Measurements from ENCODE around the gene BIRC6.
"Not testable (repeated sequence)": the region's sequence is repeated elsewhere in the genome, so short reads cannot be mapped to it uniquely, and the experiment has no call there.

Gene BIRC6

DNA sequence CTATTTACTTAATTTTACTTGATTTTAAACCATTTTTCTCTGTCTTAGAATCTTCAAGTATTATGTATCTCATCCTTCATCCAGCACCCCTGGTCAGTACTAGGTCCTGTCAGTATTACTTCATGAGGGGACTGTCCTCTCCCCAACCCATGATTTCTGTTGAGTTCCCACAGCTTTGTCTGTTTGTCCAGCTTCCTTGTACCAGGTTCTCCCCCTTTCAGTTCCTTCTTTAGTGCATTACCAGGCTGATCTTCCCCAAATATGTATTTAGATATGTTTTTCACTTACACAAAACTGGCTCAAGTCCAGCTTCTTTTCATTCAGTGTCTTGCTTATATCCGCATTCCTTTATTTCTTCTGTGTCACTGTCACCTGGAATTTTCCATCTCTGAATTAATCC, 257.3 kb downstream of the BIRC6 start:
- no peak for DNase-seq (ENCODE audit: low spot score)

DNA sequence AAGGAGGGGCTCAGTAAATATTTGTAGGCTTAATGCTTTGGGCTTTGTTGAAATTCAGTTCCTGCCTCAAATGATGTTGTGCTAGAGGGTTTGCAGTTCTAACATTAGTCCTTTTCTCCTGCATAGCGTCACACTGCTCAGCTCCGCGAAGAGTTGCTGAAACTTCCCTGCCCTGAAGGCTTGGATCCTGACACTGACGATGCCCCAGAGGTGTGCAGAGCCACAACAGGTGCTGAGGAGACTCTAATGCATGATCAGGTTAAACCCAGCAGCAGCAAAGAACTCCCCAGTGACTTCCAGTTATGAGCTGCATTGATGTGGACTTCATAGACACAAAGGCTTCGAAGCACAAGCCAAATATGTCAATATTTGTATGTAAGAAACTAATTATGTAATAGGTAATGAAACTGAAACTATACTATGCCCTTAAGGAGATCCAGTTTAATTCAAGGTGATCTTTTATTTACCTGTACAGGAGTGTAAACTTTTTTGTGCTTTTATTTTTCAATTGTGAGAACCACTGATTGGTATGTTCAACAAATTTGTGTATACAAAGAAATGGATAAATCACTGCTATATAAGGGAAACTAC, 260.9 kb downstream of the BIRC6 start:
- no peak for DNase-seq (ENCODE audit: low spot score)

DNA sequence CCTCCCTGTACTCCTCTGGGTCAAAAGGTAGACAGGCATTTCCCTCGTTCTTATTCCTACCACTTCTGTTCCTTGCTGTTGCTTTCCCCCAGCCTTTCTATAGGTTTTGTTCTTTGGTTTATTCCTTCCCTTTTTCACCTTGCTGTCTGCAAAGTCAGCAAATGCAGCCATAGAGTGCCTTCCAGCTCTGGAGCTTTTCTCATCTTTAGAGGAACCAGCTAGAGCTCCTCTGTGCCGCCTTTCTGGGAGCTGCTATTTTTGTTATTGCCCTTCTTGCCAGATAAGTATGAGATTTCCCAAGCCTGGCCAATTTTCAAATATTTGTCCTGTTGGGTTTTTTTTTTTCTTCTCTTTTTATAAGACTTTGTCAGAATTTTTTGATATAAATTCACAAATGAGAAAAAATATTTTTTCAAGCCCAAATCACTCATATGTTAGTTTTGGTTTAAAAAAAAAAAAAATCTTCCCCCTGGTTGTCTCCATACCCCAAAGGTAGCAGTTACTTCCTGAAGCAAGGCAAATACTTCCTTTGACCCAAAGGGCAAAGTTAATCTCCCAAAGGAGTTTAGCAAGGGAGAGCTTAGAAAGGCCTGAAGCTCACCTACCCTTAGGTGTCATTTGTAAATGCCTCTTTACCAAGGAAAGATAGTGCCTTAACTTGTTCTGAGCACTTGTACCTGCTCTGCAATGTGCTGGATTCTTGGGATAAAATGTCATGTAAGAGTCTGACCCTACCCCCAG, 265.9 kb downstream of the BIRC6 start:
- DNase-seq (ENCODE audit: low spot score), result no peak

DNA sequence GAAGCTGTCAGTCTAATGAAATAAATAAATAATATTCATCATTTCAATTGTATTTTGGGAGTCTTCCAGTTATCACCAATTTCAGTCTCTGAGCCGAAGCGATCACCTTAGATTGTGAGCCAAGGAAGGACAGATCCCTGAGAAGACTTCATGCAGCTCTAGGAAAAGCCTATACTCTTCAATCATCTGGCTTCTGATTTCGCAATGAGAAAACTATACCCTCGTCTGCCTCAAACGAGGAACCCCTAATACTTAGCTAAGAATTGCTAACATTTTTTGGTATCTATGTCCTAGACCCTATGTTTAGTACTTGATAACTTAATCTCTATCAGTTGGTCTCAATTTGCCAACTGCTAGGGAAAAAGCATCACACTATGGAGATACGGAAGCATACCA, 266.5 kb downstream of the BIRC6 start:
- DNase-seq (ENCODE audit: low spot score), result no peak

DNA sequence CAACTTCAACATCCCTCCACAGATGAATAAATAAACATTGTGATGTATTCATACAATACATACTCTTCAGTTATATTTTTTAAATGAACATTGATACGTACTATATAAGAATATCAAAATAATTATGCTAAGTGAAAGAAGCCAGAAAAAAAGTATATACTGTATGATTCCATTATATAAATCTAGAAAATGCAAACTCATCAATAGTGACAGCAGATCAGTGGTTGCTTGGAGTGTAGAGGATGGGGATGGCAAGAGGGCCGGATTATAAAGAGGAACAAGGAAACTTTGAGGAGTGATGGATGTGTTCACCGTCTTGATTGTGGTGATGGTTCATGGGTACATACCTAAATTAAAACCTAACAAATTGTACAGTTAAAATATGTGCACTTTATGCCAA, 268.0 kb downstream of the BIRC6 start:
- no peak for DNase-seq (ENCODE audit: low spot score)

DNA sequence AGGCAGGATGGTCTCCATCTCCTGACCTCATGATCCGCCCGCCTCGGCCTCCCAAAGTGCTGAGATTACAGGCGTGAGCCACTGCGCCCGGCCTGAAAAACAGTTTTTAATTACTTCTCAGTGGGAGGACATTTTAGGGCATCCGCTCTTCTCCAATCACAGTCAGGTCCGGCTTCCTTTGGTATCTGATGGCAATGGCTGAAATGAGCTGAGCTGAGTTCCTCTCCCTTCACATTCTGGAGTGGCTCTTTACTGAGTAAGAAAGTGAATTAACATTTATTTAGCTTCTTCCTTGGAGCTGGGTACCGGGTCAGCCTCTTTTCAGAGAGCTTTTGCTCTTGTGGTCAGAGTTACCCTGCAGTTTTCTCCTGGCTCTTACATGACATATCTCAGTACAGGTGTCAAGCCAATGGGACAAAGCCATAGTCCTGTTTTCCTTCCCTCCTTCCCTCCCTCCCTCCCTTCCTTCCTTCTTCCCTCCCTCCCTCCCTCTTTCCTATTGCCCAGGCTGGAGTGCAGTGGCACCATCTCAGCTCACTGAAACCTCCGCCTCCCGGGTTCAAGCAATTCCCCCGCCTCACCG, 269.9 kb downstream of the BIRC6 start:
- DNase-seq (ENCODE audit: low spot score), result no peak

DNA sequence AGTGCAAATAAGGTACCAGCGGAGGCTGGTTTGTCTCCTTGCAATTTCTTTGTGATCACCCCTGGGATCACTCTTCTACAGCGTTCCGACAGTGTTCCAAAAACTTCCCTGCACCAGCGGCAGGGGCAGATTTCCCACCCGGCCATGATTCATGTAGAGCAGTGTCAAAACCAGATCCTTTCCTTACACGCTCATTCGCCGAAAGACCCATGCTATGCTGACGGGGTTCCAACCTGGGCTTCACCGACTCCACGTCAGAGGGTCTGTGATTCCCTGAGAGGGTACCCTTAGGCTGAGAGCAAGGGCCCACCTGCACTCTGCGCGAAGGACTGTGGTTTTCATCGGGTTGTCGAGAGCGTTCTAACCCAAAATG, 270.6 kb downstream of the BIRC6 start:
- DNase-seq (ENCODE audit: low spot score), result peak; percentile 22

DNA sequence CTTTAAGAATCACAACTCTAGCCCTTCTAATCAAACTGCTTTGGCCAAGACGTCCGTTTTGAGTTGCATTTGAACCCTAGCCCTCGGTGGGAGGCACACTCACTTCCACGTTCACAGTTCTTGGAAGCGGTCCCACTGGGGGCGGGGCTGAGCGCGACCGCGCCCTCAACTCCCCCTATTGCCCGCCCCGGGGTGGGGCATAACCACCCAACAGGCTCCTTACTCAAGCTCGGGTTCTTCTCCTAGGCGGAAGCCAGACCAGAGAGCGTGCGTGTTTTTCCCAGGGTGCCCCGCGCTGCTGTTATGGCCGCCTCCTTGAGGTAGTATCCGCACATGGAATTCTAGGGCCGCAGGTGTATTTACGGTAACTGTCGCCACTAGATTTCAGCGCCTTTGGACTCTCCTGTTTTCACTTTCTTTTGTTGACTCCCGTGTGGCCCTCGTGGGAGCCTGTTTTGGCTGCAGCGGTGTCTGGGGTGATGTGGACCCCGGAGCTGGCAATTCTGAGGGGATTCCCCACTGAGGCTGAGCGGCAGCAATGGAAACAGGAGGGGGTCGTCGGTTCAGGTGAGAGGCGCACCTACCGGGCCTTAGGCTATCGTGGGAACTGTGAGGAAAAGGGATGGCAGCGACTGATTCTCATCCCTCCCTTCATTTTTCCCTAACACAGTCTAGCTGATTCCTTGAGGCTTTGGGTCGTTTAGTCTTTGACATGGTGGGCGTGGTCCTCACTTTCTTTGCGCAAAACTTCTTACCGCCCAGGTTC, 271.2 kb downstream of the BIRC6 start, which contains the start of gene TTC27:
TTC27 (plus strand) TSS at position 237 of the 766 bp plus-strand sequence; CDS start at position 480, 243 bp downstream.
- peak; percentile 95 for DNase-seq (ENCODE audit: low spot score)

DNA sequence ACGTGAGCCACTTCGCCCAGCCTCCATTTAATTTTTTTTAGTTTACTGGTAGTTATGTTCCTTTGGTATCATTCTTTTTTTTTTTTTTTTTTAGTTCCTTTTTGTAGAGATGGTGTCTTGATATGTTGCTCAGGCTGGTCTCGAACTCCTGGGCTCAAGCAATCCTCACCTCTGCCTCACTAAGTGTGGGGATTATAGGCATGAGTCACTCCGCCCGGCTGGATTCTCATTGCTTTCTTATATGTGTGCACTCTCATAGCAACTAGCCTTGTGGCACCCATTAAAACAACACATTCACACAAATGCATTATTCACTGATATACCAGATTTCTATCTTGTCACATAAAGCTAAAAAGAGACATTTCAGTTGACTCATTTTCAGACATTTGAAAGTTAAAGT, 275.3 kb downstream of the BIRC6 start:
- no peak for DNase-seq (ENCODE audit: low spot score)

DNA sequence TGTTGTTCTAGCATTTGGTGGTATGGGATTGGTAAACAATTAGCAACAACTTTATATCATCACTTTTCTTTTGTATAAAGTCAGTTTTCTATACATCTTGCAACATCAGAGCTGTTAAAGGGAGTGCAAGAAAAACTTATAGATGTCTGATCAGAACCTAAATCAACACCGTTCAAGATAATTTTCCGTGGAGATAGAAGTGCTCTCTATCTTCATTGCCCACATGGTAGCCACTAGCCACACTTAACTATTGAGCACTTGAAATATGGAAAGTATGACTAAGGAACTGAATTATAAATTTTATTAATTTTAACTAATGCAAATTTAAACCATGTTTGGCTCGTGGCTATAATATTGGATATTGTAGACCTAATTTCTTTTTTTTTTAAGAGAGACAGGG, 276.2 kb downstream of the BIRC6 start:
- no peak for DNase-seq (ENCODE audit: low spot score)

DNA sequence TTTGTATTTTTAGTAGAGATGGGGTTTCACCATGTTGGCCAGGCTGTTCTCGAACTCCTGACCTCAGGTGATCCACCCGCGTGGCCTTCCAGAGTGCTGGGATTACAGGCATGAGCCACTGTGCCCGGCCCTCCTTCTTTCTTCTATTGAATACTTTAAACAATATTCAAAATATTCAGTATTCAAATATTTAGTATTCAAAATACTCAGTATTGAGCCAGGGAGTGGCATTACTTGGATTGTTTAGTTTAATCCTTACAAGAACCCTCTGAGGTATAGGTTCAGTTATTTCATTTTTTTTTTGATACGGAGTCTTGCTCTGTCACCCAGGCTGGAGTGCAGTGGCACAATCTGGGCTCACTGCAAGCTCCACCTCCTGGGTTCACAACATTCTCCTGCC, 281.7 kb downstream of the BIRC6 start:
- DNase-seq (ENCODE audit: low spot score), result not testable (repeated sequence)

DNA sequence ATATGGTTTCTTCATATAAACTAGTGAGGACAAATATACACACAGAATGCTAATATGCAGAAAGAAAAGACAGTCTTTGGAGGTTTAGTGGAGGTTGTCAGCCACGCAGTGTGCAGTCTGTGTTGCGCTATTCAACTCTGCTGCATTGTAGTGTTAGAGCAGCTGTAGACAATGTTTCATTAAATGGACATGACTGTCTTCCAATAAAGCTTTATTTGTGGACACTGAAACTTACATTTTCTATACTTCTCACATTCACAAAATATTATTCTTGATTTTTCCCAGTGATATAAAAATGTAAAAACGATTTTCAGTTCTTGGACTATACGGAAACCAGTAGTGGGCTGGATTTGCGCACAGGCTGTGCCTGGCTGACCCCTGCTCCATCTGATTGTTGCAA, 284.4 kb downstream of the BIRC6 start:
- DNase-seq (ENCODE audit: low spot score), result no peak

DNA sequence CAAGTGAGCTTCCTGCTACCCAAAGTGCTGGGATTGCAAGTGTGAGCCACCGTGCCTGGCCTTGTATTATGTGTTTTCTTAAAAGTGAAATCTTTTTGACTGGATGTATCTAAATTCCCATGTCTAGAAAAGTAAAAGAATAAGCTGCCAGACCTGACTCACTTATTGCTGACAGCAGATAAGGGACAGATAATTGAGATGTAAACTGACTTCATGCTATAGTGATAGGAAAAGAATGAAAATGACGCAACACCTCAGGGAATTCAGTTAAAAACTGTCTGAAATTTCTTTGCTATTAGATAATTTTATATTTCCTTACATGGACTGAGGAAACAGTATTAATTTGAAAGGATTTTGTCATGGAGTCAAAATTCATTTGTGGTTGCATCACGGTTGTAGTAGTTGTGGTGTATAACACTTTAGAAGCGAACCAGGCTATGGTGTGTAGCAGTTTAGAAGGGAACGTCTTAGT, 290.4 kb downstream of the BIRC6 start:
- no peak for DNase-seq (ENCODE audit: low spot score)

DNA sequence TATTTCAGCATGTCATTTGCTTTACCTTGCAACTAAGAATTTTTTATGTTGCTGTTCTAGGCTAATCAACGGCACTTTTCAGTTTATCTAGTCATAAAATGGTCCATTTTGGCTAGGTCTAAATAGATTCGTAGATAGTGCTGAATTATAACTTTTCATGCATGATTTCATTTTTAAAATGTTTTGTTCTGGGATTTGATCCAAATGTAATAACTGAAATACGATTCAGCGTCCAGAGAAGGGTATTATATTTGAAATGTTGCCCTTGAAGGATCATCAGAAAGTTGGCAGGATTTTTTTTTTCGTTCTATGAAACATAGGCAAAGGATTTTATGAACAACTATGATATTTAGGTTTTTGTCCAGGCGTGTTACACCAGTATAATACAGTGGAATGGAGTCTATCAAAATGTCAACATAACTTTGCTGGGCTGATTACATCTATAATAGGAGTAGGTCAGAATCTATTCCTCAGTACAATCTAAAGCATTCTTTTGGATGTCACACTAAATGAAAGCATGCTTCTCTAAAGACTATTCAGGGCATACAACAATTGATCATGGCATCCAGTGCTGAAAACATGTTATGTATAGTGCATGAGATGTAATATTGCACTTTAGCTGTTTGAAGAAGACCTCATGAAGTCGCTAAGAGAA, 295.9 kb downstream of the BIRC6 start:
- no peak for DNase-seq (ENCODE audit: low spot score)

DNA sequence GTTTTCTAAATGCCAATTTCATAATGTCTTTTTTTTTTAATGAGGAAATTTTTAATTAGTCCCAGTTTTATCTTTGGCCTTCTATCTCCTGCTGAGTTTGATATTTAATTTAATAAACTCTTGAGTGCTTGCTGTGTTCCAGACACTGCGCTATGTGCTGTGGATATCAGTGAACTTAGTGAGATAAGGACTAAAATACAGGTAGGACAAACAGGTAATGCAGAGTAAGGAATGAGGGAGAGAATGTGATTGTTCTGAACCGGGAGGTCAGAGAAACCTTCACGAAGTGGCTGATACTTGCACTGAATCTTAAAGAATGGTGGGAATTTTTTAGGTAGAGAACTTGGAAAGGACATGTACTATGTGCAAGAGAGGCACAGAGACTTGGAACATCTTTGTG, 299.2 kb downstream of the BIRC6 start:
- no peak for DNase-seq (ENCODE audit: low spot score)

DNA sequence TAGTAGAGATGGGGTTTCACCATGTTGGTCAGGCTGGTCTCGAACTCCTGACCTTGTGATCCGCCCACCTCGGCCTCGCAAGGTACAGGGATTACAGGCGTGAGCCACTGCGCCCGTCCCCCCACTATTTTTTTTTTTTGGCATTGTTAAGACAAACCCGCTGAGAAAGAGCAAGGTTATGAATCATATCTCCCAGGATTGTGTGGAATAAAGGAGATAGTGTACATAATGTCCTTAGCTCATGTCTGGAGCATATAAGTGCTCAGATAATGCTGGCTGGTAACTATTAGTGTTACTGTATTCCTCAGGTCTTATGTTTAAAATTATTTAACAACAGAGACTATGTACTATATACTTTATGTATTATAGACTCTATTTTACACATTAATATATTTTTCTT, 307.0 kb downstream of the BIRC6 start:
- DNase-seq (ENCODE audit: low spot score), result no peak

DNA sequence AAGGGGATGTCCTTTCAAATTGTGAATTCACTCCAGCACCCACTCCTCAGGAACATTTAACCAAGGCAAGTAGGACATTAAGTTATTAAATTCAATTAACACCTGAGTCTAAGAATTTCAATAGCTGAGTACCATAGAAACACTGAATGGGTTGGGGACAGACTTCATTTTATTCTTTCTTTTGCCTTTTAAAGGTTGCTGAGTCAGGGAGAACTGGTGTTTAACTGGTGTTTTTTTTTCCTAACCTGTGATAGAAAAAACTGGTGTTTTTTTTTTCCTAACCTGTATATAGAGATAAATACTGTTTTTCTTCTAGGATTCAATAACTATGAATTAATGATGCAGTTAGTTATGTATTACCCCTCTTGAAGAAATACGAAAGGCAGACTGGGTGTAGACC, 309.9 kb downstream of the BIRC6 start:
- DNase-seq (ENCODE audit: low spot score), result no peak

DNA sequence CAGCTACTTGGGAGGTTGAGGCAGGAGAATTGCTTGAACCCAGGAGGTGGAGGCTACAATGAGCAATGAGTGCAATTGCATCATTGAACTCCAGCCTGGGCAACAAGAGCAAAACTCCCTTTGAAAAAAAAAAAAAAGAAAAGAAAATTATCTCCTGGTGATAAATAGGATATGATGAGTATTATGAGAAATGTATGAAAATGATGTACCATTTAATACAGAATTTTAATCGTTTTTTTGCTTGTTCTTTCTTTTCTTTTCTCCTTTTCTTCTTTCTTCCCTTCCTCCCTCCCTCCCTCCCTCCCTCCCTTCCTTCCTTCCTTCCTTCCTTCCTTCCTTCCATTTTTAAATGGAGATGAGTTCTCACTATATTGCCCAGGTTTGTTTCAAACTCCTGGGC, 311.4 kb downstream of the BIRC6 start:
- no peak for DNase-seq (ENCODE audit: low spot score)

Measured in CD4-positive, alpha-beta T cell treated with Interleukin-2 at 100 ng/mL for 4 hours (primary cell).